ENCODE data around the gene ACTR10. TPM values are rescaled to one million over a fixed set of nuclear protein-coding genes. Genes with fewer than 3 reads are reported as not detected.
A peak's percentile ranks its signal among the peaks of the same experiment; 100 is the strongest.

The ACTR10 gene
- total RNA-seq, 6 experiments from 2014 or later, result 79.0 to 89.0 (median 85.5) TPM

DNA sequence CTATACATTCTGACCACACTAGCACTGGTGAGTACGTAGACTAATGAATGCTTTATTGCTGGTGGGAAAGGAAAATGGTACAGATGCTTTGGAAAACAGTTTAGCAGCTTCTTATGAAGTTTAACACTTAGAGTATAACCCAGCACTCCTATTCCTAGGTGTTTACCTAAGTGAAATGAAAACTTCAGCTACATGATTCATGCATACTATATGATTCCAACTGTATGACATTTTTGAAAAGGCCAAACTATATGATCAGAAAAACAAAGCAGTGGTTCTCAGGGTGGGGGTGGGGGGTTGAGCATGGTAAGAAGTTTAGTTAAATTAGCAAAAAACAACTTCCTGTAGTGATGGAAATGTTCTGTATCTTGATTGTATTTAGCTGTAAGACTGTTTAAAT is 76.3 kb downstream of the ACTR10 start:
- DNase-seq, result no peak
- TF ChIP-seq, protein P1, sequence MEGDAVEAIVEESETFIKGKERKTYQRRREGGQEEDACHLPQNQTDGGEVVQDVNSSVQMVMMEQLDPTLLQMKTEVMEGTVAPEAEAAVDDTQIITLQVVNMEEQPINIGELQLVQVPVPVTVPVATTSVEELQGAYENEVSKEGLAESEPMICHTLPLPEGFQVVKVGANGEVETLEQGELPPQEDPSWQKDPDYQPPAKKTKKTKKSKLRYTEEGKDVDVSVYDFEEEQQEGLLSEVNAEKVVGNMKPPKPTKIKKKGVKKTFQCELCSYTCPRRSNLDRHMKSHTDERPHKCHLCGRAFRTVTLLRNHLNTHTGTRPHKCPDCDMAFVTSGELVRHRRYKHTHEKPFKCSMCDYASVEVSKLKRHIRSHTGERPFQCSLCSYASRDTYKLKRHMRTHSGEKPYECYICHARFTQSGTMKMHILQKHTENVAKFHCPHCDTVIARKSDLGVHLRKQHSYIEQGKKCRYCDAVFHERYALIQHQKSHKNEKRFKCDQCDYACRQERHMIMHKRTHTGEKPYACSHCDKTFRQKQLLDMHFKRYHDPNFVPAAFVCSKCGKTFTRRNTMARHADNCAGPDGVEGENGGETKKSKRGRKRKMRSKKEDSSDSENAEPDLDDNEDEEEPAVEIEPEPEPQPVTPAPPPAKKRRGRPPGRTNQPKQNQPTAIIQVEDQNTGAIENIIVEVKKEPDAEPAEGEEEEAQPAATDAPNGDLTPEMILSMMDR (IDR thresholded peaks at IDR 0.05), result no peak
- no peak overlapping the region for H3K4me3 Mint-ChIP-seq
- peaks cover 40% of the 10 kb centered on the region for H3K4me1 Mint-ChIP-seq (ENCODE audit: low read depth)
- 0 out of 2 replicates have a peak overlapping the region, but pooled peaks have one; percentile 6 for H3K27ac Mint-ChIP-seq
- peaks cover 3% of the 10 kb centered on the region; the same call in 1 of the 2 replicates for H3K27me3 Mint-ChIP-seq (ENCODE audit: insufficient read depth)
- peaks cover 18% of the 10 kb centered on the region for H3K36me3 Mint-ChIP-seq (ENCODE audit: low read depth)
- no peaks in the 10 kb centered on the region for H3K9me3 Mint-ChIP-seq

DNA sequence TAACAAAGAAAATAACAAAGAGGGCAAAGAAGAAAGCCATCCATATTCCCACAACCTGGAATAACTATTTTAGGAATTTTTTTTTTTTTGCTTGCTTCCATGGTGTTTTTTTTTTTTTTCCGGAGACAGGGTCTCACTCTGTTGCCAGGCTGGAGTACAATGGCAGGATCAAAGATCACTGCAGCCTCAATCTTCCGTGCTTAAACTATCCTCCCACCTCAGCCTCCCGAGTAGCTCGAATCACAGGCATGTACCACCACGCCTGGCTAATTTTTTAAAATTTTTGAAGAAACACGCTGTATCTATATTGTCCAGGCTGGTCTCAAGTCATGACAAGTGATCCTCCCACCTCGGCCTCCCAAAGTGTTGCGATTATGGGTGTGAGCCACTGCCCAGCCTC is 78.2 kb downstream of the ACTR10 start:
- peaks cover 6% of the 10 kb centered on the region; the same call in 1 of the 2 replicates for H3K27me3 Mint-ChIP-seq (ENCODE audit: insufficient read depth)
- H3K9me3 Mint-ChIP-seq, result no peaks in the 10 kb centered on the region
- TF ChIP-seq, protein P1 (IDR thresholded peaks at IDR 0.05), result no peak
- no peak overlapping the region for H3K27ac Mint-ChIP-seq
- H3K36me3 Mint-ChIP-seq (ENCODE audit: low read depth), result peaks cover 33% of the 10 kb centered on the region
- no peak for DNase-seq
- H3K4me1 Mint-ChIP-seq (ENCODE audit: low read depth), result peaks cover 60% of the 10 kb centered on the region
- no peak overlapping the region for H3K4me3 Mint-ChIP-seq

DNA sequence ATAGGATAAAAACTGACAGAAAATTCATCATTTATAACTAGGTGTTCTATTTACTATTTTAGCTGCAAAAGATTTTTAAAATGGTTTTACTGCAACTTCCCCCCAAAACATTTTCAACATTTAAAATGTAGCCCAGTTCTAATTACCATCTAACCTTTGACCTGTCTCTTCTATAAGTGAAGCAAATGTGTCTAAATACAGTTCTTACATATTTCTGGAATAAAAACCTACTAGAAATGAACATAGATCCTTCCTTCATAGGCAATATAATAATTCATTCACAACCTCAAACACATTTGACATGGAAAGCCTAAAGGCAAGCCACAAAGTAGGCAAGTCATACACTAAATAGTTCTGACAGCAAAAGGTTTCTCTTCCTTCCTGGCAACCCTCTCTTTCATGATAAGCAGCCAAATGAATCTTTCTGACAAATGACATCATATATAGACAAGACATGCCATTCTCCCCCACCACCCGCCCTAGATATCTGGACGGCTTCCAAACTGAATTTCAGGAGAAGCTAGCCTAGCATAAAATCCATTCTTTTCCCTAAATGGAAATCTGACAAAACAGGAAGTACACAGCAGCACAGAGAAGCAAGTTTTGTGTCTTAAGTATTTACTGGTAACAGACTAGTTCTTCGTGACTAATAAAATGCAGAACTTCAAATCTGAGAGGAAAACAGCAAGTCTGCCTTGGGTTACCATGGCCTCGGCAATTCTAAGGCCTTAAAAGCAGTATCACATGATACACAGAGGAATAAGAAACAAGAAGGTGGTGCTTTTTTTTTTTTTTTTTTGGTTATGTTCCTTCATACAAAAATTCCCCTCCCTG is 81.2 kb downstream of the ACTR10 start:
- H3K4me3 Mint-ChIP-seq, result peak overlapping the region; percentile 82

DNA sequence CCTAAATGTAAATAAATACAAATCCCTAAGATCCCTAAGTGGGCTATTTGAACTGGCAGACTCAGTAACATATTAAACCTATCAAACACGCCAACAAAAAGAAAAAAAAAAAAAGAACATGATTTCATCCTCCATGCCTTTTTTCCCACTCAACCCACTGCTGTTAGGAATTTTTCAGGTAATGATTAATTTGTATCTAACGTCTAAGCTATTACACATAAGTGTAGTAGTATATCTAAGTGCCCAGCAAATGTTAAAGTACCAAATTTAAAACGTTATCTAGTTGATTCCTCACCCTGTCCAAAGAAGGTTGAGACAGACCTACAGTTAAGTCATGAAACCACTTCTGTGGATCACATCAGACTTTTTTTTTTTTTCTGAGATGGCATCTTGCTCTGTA is 82.0 kb downstream of the ACTR10 start:
- H3K4me3 Mint-ChIP-seq, result peak overlapping the region; percentile 82
- H3K9me3 Mint-ChIP-seq, result no peaks in the 10 kb centered on the region
- H3K36me3 Mint-ChIP-seq (ENCODE audit: low read depth), result peaks cover 45% of the 10 kb centered on the region
- H3K27me3 Mint-ChIP-seq (ENCODE audit: insufficient read depth), result peaks cover 6% of the 10 kb centered on the region; the same call in 1 of the 2 replicates
- DNase-seq, result no peak
- H3K27ac Mint-ChIP-seq, result peak overlapping the region; percentile 99
- TF ChIP-seq, protein P1 (IDR thresholded peaks at IDR 0.05), result no peak
- peaks cover 50% of the 10 kb centered on the region for H3K4me1 Mint-ChIP-seq (ENCODE audit: low read depth)

More for the DNA sequence above, 81.2 kb downstream of the ACTR10 start:
- Mint-ChIP-seq H3K27ac (peak overlapping the region; percentile 99), H3K4me1 (ENCODE audit: low read depth) (peaks cover 57% of the 10 kb centered on the region), H3K9me3 (no peaks in the 10 kb centered on the region), H3K27me3 (ENCODE audit: insufficient read depth) (peaks cover 6% of the 10 kb centered on the region; the same call in 1 of the 2 replicates), H3K36me3 (ENCODE audit: low read depth) (peaks cover 45% of the 10 kb centered on the region)
- TF ChIP-seq, protein P1 (IDR thresholded peaks at IDR 0.05), result no peak
- DNase-seq, result peak; percentile 97

- TF ChIP-seq, protein P1 (IDR thresholded peaks at IDR 0.05), result no peak
- Mint-ChIP-seq H3K27ac (peak overlapping the region; percentile 78), H3K4me1 (ENCODE audit: low read depth) (peaks cover 55% of the 10 kb centered on the region), H3K4me3 (no peak overlapping the region; the same call in 1 of the 2 replicates), H3K27me3 (ENCODE audit: insufficient read depth) (peaks cover 3% of the 10 kb centered on the region; the same call in 1 of the 2 replicates), H3K9me3 (no peaks in the 10 kb centered on the region), H3K36me3 (ENCODE audit: low read depth) (peaks cover 56% of the 10 kb centered on the region)
- DNase-seq, result no peak
Observed at GRCh38 chr14:58282925-58283593, 83.1 kb downstream of the ACTR10 start.
